Type B pancreatic cell (in vitro differentiated cells): ENCODE results near the gene MRPS21. TPM values are rescaled to one million over a fixed set of nuclear protein-coding genes. Genes with fewer than 3 reads are reported as not detected.

Experiments
- DNase-seq: peaks from one replicate; pipeline ENCODE4 v3.0.0; 2021; ENCODE audit warnings: mixed read lengths; ENCODE audit not compliant: unreplicated experiment; ENCODE audit errors: extremely low spot score
- H3K27ac Mint-ChIP-seq: 2 replicates; pipeline ENCODE4 v1.8.0; 2021; ENCODE audit warnings: mild to moderate bottlenecking, mixed read lengths
- H3K27me3 Mint-ChIP-seq: 2 replicates; pipeline ENCODE4 v1.8.0; 2021; ENCODE audit warnings: mixed read lengths
- H3K36me3 Mint-ChIP-seq: 2 replicates; pipeline ENCODE4 v1.8.0; 2021; ENCODE audit warnings: mixed read lengths
- H3K4me1 Mint-ChIP-seq: one replicate; pipeline ENCODE4 v1.8.0; 2021; ENCODE audit warnings: mixed read lengths; ENCODE audit not compliant: unreplicated experiment
- H3K4me3 Mint-ChIP-seq: 2 replicates; pipeline ENCODE4 v1.8.0; 2021; ENCODE audit warnings: mild to moderate bottlenecking, mixed read lengths
- H3K9me3 Mint-ChIP-seq: 2 replicates; pipeline ENCODE4 v1.8.0; 2021; ENCODE audit warnings: mixed read lengths
- CTCF ChIP-seq: fragments of 200-600 bp; sonication (generic); conservative IDR thresholded peaks from 2 replicates; pipeline ENCODE4 v1.5.0; 2021; ENCODE audit warnings: antibody characterized with exemption, mild to moderate bottlenecking
- total RNA-seq: library from RNA; stranded (reverse); gene quantifications from 2 replicates; pipeline ENCODE4 v1.2.1, GENCODE V29; 2021; ENCODE audit warnings: low replicate concordance

MRPS21 gene
- total RNA-seq, 1 donor from 2014 or later = 81.7 TPM

DNA sequence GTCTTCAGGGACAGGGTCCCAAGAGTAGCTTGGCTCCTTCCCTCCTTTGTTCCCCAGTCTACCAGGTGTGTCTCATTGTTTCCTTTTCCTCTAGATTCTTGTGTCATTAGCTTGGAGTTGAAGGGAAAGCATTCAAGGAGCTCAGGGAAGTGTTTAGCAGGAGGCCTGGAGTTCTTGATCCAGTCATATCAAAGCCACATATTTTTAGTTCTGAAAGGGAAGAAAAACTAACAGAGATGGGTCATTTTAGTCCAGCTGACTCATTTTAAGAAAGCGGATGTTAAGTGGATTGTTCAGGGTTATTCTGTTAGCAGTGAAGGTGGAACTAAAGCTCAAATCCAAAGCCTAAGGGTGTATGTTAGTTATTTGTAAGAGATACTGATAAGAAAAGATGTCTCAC is 20.4 kb upstream of the MRPS21 start:
- H3K36me3 Mint-ChIP-seq = peaks cover 6% of the 10 kb centered on the region
- no peak overlapping the region for H3K27ac Mint-ChIP-seq
- no peaks in the 10 kb centered on the region for H3K9me3 Mint-ChIP-seq
- peak overlapping the region; percentile 84 for H3K4me3 Mint-ChIP-seq
- H3K27me3 Mint-ChIP-seq = peaks cover 1% of the 10 kb centered on the region
- peaks cover 30% of the 10 kb centered on the region for H3K4me1 Mint-ChIP-seq
- TF ChIP-seq CTCF = no peak
- DNase-seq = no peak

- H3K27ac Mint-ChIP-seq = no peak overlapping the region
- H3K36me3 Mint-ChIP-seq = peaks cover 5% of the 10 kb centered on the region
- peaks cover 16% of the 10 kb centered on the region for H3K27me3 Mint-ChIP-seq
- TF ChIP-seq CTCF = no peak
- peaks cover 22% of the 10 kb centered on the region for H3K4me1 Mint-ChIP-seq
- no peaks in the 10 kb centered on the region for H3K9me3 Mint-ChIP-seq
- no peak for DNase-seq
- H3K4me3 Mint-ChIP-seq = peak overlapping the region; percentile 56
Measured at GRCh38 chr1:150280138-150280707, 13.4 kb upstream of the MRPS21 start.

DNA sequence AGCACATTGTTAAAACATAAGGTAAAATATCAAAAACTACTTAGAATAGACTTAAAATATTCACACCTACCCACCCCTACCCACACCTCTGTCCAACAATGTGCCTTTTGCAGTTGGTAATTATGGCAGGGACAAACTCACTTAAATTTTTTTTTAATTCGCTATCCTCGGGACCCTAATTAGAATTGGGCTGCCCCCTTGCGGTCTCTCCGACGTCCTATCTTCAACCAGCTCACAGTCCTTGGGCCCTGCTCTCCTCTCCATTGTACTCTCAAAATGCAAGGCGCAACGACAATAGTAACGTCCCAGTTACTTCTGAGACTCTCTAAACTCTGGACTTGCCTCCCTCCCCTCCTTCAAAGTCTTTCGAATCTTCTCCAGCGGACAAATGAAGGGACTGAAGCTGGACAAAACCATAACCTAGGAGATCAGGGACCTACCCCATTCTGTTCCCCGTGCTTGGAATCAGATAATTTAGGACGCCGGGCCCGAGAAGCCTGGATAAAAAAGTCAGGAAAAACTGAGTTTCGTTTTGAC is 12.4 kb upstream of the MRPS21 start:
- peak overlapping the region; percentile 85 for H3K27ac Mint-ChIP-seq
- DNase-seq = no peak
- peak; percentile 83 for TF ChIP-seq CTCF
- H3K36me3 Mint-ChIP-seq = peaks cover 5% of the 10 kb centered on the region
- peaks cover 22% of the 10 kb centered on the region for H3K4me1 Mint-ChIP-seq
- peaks cover 16% of the 10 kb centered on the region for H3K27me3 Mint-ChIP-seq
- no peaks in the 10 kb centered on the region for H3K9me3 Mint-ChIP-seq
- H3K4me3 Mint-ChIP-seq = peak overlapping the region; percentile 92

DNA sequence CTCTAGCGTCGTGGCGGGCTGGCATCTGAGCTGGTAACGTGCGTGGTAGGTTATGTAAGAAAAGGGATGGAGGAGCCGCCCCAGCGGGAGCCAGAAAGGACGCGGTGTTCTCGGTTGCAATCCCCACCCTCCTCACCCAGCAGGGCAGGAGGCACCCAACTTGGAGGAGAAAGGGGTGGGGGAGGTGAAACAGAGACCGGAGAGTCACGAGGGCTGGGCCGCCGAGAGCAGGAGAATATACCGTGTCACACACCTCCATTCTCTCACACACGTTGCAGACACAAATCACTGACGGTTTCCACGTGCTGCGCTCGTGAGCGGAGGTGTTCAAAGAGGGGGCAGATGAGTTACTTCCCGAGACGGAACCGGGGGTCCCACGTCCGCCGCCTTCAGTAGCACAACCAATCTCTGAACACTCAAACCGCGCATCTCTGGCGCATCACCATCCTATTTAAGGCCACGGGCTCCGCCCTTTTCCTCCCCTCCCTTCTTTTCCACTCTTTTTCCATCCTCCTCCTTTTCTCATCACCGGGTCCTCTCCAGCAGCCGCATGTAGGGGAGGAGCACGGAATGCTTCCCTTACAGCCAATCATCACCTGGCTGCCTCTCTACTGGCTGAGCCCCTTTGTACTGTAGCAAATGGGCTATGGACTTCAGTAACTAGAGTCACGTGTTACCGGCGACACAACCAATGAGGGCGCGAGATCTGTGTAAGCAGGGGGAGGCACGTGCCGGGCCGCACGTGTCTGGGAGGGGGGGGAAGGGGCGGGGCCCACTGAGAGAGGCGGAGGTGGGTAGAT is 11.7 kb upstream of the MRPS21 start, which contains the start of gene CIART:
Gene CIART, plus strand, starts transcription at position 797 of the 800 bp plus-strand sequence. CDS start 714 bp downstream, outside the sequence.
- DNase-seq = peak; percentile 84
- H3K27me3 Mint-ChIP-seq = peaks cover 16% of the 10 kb centered on the region
- no peaks in the 10 kb centered on the region for H3K9me3 Mint-ChIP-seq
- peak within 1 kb of the TSS; percentile 85 for H3K27ac Mint-ChIP-seq
- peaks cover 22% of the 10 kb centered on the region for H3K4me1 Mint-ChIP-seq
- peak within 1 kb of the TSS; percentile 92 for H3K4me3 Mint-ChIP-seq
- TF ChIP-seq CTCF = no peak
- H3K36me3 Mint-ChIP-seq = peaks cover 5% of the 10 kb centered on the region

DNA sequence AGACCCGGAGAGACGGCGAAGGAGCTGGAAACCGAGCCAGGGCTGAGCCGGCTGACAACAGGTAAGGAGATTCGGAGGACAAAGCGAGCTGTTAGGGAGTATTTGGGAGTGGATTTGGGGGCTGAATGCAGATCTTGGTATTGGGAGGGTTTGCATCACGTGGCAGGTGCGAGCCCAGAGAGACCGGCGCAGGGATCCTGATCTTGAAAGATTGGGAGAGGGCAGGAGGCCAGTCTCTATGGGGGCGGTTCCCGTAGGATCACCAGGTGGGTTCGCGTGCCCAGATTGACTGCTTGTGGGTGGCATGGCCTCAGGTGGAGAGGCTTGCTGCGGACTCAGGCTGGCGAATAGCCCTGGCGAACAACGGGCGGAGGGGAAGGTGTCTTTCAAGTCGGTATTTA is 11.1 kb upstream of the MRPS21 start:
- no peak for DNase-seq
- peak overlapping the region; percentile 85 for H3K27ac Mint-ChIP-seq
- H3K4me1 Mint-ChIP-seq = peaks cover 22% of the 10 kb centered on the region
- TF ChIP-seq CTCF = no peak
- peaks cover 5% of the 10 kb centered on the region for H3K36me3 Mint-ChIP-seq
- peak overlapping the region; percentile 92 for H3K4me3 Mint-ChIP-seq
- H3K27me3 Mint-ChIP-seq = peaks cover 16% of the 10 kb centered on the region
- H3K9me3 Mint-ChIP-seq = no peaks in the 10 kb centered on the region
